ENCODE results near the gene PAM.
"Not testable (repeated sequence)": the region's sequence is repeated elsewhere in the genome, so short reads cannot be mapped to it uniquely, and the experiment has no call there.

The PAM gene

DNA sequence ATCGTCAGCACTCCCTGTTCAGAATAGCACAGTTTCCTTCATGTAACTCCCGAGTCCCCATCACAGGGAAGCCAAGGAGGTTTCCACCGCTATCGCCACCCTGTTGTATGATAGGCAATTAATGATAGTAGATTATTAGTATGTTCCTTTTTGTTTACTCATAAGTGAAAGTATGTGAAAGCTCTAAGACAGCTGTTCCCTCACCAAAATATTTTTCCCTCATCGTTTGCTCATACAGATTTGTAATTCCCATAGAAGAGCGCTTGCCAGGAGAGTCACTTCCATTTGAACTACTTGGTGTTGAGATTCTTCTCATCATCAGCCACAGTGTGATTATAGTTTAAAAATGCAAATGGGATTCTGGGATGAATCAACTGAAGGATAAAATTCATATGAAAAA, 140.9 kb downstream of the PAM start:
- TF ChIP-seq, protein P1, sequence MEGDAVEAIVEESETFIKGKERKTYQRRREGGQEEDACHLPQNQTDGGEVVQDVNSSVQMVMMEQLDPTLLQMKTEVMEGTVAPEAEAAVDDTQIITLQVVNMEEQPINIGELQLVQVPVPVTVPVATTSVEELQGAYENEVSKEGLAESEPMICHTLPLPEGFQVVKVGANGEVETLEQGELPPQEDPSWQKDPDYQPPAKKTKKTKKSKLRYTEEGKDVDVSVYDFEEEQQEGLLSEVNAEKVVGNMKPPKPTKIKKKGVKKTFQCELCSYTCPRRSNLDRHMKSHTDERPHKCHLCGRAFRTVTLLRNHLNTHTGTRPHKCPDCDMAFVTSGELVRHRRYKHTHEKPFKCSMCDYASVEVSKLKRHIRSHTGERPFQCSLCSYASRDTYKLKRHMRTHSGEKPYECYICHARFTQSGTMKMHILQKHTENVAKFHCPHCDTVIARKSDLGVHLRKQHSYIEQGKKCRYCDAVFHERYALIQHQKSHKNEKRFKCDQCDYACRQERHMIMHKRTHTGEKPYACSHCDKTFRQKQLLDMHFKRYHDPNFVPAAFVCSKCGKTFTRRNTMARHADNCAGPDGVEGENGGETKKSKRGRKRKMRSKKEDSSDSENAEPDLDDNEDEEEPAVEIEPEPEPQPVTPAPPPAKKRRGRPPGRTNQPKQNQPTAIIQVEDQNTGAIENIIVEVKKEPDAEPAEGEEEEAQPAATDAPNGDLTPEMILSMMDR (conservative IDR thresholded peaks at IDR 0.05; ENCODE audit: low read depth) = no peak
- no peak overlapping the region for H3K27ac ChIP-seq
- ChIA-PET POLR2A (ENCODE audit: low non-redundant PET) (no interaction called here), CTCF (interaction anchor here (0.6 kb wide), 1 partner anchor 244 kb away, joined by 4 read pairs; no protein-coding TSS in a partner anchor)
- no peak for DNase-seq (ENCODE audit: low spot score)

DNA sequence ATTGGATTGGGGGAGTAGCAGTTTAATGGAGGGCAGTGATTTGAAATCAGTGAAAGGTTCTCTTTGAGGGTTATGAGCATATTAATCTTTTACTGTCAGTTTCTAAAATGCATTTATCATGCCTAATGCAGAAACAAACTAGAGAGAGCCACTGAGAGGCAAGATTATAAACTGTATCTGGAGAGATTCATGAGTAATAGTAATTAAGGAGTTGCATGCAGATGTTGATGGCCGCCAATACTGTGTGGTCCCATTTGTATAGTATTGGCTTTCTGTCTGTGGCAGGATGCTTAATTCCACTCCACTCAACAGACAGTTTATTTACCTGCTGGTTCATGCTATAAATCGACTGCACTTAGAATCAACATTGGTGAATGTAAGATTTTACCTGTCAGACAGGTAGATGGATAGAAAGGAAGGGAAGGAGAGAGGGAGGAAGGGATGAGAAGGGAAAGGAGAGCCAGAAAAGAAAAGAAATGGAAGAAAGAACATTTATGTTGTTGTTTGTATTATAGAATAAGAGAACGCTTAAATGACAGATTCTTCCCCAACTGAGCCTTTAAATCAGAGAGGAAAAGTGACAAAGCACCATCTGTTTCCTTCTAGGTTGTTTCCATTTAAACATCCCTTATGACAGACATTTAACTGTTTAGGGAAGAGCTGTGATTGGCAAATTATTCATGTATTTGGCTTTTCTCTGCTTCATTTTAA, 146.5 kb downstream of the PAM start:
- TF ChIP-seq, protein P1 (conservative IDR thresholded peaks at IDR 0.05; ENCODE audit: low read depth) = no peak
- no peak for DNase-seq (ENCODE audit: low spot score)
- ChIA-PET CTCF (no interaction called here), POLR2A (ENCODE audit: low non-redundant PET) (no interaction called here)
- no peak overlapping the region for H3K27ac ChIP-seq

DNA sequence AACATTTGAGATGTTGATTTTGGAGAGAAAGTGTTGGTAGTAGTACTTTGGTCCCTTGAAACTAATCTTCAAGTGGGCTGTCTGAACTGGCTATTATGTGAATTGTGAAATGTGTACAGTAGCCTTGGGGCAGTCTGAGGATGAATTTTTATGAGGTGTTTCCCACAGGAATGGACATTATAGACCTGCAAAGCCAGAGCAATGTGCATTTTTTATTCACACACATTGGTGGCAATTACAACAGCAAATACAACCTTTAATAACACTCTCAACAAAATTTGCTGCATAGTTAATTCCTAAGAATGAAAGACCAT, 147.0 kb downstream of the PAM start:
- CTCF ChIA-PET = no interaction called here
- TF ChIP-seq, protein P1 (conservative IDR thresholded peaks at IDR 0.05; ENCODE audit: low read depth) = no peak
- DNase-seq (ENCODE audit: low spot score) = peak; percentile 15
- POLR2A ChIA-PET (ENCODE audit: low non-redundant PET) = no interaction called here
- H3K27ac ChIP-seq = no peak overlapping the region

DNA sequence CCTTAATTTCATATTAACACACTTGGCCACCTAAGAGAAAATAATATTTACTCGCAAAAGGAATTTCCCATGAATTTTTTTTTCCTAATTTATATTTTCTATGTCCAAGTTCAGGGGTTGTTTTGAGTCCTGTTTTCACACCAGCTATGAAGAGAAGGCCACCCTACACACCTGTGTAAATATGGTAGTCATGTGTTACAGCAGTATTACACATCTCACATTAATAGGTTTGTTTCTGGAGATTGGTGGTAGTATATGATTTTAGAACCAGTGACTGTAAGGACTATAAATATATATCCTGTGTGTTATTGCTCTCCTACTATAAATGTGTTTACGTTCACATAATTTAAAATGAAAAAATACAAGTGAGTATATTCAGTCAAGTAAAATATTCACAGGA, 147.5 kb downstream of the PAM start:
- TF ChIP-seq, protein P1 (conservative IDR thresholded peaks at IDR 0.05; ENCODE audit: low read depth) = no peak
- no peak for DNase-seq (ENCODE audit: low spot score)
- CTCF ChIA-PET = interaction anchor here (0.6 kb wide), 1 partner anchor 11 kb away, joined by 3 read pairs; no protein-coding TSS in a partner anchor
- H3K27ac ChIP-seq = no peak overlapping the region
- POLR2A ChIA-PET (ENCODE audit: low non-redundant PET) = no interaction called here

DNA sequence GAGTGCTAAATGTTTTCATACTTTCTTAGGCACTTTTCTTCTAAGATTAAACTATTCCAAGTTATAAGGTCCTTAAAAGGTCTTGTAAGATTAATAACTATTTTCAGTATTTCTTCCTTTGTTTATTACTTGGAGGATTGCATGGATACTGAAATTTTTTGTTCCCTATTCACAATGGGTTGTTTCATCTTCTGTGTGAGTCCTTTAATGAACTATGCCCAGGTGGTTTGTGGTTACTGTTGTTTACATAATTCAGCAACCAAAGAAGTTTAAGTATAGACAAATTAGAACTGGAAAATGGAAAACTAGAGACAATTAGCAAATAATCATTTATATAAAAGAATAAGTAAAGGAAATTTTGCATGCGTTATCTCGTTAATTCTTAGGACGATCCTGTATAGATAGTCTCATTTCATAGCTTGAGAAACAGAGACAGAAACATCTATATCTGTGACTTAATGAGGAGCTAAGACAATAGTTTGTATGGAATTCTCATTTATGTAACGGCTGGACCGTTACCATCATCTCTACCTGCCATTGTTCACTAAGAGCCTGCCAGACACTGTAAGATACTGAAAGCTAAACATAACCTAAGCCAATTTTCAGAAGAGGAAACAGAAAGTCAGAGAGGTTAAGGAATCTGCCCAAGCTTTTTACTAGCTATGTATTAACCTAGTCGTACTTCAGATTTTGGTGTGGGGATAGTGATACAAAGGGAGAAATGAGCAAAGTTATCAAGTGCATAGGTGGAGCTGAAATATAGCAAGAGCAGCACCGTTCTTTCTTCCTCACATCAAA, 148.2 kb downstream of the PAM start:
- CTCF ChIA-PET = interaction anchor here (0.6 to 1.1 kb wide), 2 partner anchors 11 to 25 kb away, joined by 3 read pairs; no protein-coding TSS in a partner anchor
- TF ChIP-seq, protein P1 (conservative IDR thresholded peaks at IDR 0.05; ENCODE audit: low read depth) = no peak
- POLR2A ChIA-PET (ENCODE audit: low non-redundant PET) = no interaction called here
- DNase-seq (ENCODE audit: low spot score) = no peak
- no peak overlapping the region for H3K27ac ChIP-seq

DNA sequence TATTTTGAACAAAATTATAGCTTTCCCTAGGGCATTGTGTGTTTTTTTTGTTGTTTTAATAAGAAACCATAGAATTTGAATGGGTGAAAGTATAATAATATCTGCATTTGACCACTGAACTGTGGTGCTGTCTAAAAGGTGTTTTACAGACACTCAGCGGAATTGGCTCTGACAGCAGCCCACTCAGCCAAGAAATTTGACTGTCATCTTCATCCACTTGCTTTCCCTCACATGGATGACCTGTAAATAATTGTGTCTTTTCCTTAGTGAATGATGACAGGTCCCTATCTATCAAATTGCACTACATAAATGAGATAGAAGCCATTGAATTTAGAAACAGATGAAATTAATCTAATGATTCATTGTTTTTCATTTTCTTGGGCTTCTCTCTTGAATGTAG, 150.0 kb downstream of the PAM start:
- TF ChIP-seq, protein P1 (conservative IDR thresholded peaks at IDR 0.05; ENCODE audit: low read depth) = no peak
- no peak for DNase-seq (ENCODE audit: low spot score)
- ChIA-PET POLR2A (ENCODE audit: low non-redundant PET) (no interaction called here), CTCF (no interaction called here)
- no peak overlapping the region for H3K27ac ChIP-seq

DNA sequence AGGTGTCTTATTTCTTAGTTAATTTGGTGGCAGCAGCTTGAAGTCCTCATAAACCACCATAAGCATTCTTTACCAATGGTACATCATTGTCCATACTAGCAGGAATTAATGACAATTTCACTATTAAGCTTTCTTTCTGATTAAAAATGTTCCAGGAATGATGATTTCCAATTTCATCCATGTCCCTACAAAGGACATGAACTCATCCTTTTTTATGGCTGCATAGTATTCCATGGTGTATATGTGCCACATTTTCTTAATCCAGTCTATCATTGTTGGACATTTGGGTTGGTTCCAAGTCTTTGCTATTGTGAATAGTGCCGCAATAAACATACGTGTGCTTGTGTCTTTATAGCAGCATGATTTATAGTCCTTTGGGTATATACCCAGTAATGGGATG, 152.0 kb downstream of the PAM start:
- DNase-seq (ENCODE audit: low spot score); H3K27ac ChIP-seq; POLR2A ChIA-PET (ENCODE audit: low non-redundant PET); CTCF ChIA-PET: not testable (repeated sequence)

Data from RWPE1 (cell line).